A204.1 (cell line): Measurements from ENCODE around the gene DSEL.

ENCODE experiments used
- FAIRE-seq: peaks from 2 replicates; lab custom pipeline; 2012; peaks lifted over from hg19 to GRCh38; lab: Jason Lieb, UNC

Gene DSEL

DNA sequence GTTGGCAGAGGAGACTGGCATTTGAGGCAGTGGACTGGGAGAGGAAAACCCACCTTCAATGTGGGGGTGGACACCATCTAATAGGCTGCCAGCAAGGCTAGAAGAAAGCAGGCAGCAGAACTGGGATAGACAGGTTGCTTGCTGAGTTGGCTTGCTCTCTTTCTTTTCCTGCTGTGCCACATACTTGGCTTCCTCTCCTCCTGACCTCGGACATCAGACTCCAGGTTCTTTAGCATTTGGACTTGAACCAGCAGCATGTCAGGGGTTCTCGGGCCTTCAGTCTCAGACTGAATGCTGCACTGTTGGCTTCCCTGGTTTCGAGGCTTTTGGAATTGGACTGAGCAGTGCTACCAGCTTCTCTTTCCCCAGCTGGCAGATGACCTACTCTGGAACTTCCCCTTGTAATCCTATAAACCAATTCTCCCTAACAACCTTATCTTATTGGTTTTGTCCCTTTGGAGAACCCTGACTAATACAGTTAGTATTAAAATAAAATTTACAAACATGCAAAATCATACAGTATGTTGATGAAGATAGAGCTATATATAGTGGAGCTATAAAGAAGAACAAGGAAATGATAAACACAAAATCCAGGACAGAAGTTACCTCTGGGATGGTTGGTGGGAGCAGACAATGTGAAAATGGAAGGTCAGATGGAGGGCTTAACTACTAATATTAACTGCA is 15.9 kb downstream of the DSEL start:
- FAIRE-seq, result no peak

DNA sequence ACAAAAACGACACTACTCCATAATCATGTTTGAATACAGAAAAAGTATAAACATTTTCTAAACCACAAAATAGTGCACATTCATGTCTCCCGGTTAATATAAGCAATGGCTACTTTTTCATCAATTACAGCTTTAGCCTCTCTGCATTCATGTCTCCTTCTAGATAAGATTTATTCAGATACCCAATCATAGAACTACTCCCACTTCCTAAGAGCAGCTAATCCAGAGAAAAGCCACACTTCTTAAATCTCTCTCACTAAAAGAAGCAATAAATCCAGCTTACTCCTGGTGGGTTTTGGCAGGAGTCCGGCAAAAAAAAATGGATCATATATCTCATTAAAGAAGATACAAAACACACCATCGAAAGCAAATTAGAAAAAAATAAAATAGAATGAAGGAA is 20.1 kb downstream of the DSEL start:
- FAIRE-seq, result no peak

DNA sequence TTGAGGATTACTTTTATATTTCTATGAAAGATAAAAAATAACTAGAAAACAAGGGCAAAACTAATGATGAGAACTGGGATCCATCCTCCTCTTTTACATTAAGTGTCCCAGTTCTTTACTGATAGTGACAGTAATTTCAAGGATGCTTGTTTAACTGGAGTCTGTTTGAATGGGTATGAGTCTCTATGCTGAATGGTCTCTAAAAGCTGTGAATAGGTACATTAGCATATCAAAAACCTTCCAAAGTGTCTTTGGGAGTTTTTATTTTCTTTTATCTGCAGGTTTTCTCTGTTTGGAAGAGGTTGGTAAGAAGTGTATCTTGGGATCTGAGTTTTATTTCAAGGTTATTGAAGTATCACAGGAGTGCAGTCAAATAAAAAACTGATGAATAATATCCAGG is 30.0 kb downstream of the DSEL start:
- no peak for FAIRE-seq

DNA sequence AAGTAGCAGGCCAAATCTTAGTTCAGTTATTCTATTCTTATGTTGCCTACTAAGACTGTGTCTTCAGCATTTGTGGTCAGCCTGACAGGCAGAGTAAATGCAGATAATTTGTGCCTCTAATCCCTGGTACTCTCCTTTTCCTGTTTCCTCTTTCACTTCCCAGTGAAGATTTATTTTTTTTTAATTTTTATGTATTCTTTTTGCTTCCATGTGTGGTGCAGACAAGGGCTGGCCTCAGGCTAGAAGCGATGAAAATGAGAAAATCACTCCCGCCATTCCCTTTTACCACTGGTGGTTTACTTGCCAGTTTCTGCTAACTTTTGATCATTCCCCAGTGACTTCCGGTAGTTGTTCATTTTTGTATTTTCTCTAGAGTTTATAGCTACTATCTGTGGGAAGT is 30.9 kb downstream of the DSEL start:
- no peak for FAIRE-seq

DNA sequence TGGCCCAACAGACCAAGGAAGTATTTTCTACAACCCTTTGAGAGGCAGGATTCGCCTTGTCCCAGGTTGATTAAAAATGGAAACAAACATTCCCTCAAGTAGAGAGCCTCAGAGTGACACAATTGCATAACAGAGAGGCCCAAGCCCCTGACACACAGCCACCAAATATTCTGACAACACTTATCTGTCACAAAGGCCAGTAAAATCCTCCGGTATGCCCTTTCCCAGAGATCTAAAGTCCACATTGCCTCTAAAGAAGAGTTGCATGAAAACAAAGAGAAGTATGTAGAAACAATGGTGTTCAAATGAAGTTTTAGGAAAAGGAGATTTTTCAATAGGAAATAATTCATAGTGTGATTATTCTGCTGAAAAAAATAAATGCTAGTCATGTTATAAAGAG is 32.1 kb downstream of the DSEL start:
- FAIRE-seq, result no peak

DNA sequence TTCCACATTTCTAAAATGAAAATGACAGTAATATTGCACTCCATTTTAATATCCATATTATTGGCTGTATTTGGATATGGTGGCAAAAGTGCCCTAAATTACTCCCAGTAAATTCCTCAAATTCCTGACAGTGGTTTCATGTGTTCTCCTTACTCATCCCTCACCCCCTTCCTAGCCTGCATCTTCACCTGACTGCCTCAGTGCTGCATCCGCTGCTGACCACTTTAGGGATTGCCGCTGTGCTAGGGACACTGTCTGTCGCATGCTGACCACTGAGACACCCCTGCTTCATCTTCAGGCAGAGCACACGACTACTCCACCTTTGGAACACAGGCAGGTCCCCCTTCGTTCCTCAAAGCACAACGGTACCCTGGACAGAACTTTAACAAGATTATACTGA is 32.6 kb downstream of the DSEL start:
- FAIRE-seq, result no peak

DNA sequence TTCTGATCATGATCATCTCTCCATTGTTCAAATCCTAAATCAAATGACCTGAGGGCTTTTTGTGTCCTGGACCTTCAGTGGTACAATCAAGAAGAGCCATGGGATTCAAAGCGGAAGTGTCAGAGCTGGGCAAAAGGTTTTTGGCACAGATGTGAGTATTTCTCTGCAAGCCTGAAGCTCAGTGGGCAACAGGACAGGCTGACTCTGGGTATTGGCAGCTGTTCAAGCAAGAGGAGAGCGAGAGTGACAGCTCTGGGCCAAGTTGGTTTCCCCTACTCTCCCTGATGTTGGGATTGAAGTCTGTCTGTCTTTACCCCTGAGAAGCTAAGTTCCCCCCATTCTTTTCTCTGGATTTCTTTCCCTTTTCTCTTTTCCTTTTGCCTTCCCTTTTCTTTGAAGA is 33.3 kb downstream of the DSEL start:
- no peak for FAIRE-seq

DNA sequence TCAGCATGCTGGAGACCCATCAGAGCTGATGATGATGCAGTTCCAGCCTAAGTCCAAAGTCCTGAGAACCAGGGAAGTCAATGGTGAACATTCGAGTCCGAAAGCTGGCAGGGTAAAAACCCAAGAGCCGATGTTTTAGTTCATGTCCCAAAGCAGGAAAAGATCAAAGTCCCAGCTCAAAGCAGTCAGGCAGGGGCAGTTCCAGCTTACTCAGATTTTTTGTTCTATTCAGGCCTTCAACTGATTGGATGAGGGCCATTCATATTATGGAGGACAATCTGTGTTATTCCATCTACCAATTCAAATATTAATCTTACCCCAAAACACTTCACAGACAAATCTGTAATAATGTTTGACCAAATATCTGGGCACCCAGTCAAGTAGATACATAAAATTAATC is 38.3 kb downstream of the DSEL start:
- FAIRE-seq, result no peak

DNA sequence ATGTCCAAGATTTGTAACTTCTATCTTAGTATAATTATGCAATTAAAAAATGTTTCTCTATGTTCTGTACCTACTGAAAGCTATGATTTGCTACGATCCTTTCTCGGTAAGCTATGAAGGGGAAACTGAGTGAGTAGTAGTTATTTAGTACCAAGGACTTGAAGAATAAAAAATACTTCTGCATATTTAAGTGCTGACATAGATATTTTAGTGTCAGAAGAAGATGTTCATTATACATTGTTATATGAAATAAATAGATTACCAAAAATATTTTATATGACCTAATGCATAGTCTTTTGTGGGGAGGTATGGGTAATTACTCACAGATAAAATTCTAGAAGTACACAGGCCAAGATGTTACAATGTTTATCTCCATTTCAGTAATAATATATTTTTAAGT is 39.0 kb downstream of the DSEL start:
- no peak for FAIRE-seq

DNA sequence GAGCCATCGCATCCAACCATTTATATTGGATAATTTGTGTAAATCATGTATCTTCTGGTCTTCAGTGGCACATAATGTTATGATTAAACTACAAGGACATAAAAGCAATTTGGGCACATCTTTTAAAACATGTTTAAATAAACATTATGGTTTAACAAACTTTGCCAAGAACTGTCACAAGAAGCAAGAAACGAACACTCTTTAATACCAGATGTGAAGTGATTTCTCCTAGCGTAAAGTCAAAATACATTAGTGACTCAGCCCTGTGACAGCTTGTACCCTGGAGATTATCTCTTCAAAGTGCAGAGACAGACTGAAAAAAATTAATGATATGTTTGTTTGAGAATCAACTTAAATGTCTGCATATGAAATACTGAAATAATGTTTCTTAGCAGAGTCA is 39.9 kb downstream of the DSEL start:
- FAIRE-seq, result no peak

DNA sequence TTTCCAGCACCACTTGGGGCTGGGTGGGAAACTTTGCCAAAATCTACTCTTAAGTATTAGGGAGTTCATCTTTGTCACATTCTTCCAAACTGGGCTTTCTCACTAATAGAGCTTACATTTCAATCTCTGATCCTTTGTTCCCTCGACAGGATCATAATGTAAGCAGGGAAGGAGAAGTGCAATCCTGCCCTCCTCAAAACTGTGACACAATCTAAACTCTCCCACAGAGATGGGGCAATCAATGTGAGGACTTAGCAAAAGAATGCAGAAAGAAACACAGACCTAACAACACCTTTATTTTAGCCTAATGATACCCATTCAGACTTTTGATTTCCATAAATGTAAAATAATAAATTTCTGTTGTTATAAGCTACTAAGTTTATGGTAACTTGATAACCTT is 40.8 kb downstream of the DSEL start:
- FAIRE-seq, result no peak

DNA sequence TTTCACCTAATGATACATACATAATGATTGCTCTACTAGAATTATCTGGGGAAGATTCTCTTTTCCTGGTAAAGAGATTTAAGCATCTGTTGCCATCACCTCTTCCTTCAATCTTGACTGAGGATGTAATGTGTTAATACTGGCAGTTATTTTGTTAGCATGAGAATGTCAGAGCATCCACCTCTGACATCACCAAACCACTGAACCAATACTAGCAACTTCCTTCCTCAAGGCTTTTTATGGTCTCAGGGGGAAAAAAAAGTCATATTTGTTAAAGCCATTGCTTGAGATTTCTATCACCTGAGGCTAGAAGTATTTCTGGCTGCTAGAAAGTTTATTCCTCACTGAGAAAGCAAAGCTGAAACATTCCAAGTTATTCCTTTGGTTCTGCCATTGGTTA is 48.5 kb downstream of the DSEL start:
- FAIRE-seq, result no peak

DNA sequence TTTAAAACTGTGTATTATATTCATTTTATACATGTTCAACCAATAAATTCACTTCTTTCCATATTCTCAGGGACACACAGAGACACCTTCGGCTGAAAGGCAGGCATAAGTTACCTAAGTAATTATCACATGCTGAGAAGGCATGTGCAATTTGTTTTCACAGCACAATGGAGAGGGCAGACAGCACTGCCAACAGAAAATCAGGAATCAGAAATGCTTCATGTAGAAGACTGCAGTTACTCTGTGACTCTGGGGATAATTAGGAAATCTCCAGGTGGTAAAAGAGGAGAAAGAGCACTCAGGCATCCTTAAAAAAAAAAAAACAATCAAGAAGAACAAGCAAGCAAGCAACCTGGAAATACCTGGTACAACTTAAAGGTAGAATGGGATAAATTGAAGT is 49.3 kb downstream of the DSEL start:
- no peak for FAIRE-seq

DNA sequence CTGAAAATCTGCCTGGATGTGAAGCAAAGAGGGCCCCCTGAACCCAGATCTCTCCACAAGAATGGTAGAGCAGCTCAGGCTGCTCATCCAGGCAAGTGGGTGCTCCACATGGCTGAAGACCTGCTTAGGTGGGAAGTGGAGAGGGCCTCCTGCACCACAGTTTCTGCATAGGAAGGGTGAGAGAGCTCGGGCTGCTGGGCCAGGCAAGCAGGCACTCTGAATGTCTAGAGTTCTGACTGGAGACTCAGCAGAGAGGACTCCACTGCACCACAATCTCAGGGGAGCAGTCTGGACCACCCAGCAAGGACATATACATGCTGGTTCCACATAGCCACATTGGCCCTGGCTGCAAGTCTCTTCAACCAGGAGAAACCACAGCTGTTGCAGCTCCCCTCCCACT is 52.0 kb downstream of the DSEL start:
- no peak for FAIRE-seq

DNA sequence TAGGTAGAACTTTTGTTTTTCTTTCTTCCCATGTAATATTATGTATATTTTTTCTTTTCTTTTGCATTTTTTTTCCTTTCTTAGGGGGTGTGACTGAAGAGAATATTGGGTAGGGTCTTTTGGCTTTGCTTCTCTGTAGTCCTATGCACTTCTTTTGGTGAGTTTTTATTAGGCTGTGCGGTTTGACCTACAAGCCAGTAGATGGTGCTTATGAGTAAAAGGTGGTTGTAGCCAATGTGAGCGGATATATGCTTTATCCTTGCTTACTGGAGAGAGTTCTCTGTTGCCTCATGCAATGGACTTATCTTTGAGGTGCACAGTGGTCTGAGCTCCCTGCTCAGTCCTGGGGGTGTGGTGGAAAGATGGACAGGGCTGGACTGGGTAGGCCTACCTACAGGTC is 52.7 kb downstream of the DSEL start:
- no peak for FAIRE-seq

DNA sequence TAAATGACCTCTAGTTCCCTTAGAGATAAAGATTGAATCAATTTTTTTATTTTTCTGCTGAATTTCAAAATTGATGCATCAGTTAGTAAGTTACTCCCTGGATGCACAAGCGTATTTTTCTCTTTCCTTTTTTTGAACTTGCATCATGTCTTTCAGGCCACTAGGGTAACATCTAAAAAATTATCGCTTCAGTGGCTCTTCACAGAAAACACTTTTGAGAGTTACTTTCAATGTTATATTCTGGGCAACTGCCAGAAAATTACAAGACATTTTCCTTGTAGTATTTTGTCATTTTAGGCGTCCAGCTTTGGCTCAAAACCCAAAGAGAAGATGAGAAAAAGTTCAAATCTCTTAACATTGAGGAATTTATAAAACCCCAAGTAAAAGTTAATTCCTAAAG is 59.8 kb downstream of the DSEL start:
- no peak for FAIRE-seq
